GM12878 (cell line): ENCODE measurements around the gene DHX30. TPM values are rescaled to one million over a fixed set of nuclear protein-coding genes. Genes with fewer than 3 reads are reported as not detected.

Experiments
- ATAC-seq: fragments of 200-7000 bp; cut with Tn5 transposase; 3 replicates; pipeline ENCODE4 v1.9.1; 2020; ENCODE audit warnings: mild to moderate bottlenecking, moderate library complexity
- BruUV-seq: library from RNA; stranded (reverse); fragments of 400-500 nt; replicated peaks from 2 replicates; lab custom pipeline; 2021; lab: Mats Ljungman, UMichigan
- CTCF ChIA-PET: fragments of 300-600 bp; sonication (Branson Sonifier 250); formaldehyde crosslinking; extraction: SDS; loops from one replicate; lab custom pipeline; 2021; ENCODE audit warnings: inconsistent platforms; lab: Yijun Ruan, JAX
- POLR2A ChIA-PET: fragments of 350-600 bp; formaldehyde crosslinking; extraction: SDS; loops from one replicate; lab custom pipeline; 2021; ENCODE audit warnings: inconsistent platforms; lab: Charles Lee
- RAD21 ChIA-PET: fragments of 300-600 bp; sonication (Branson Sonifier 250); formaldehyde crosslinking; loops from one replicate; lab custom pipeline; 2023; ENCODE audit warnings: antibody characterized with exemption; ENCODE audit not compliant: unreplicated experiment; lab: Charles Lee
- SMC1A ChIA-PET: fragments of 300-600 bp; sonication (Branson Sonifier 250); formaldehyde crosslinking; loops from one replicate; lab custom pipeline; 2023; ENCODE audit not compliant: unreplicated experiment, uncharacterized antibody; lab: Charles Lee
- DNase-seq: peaks from one replicate; pipeline ENCODE4 v3.0.0-alpha.2; 2011; ENCODE audit warnings: low read depth, low spot score
- FAIRE-seq: peaks from 3 replicates; lab custom pipeline; 2011; peaks lifted over from hg19 to GRCh38; lab: Jason Lieb, UNC
- H2AFZ ChIP-seq: 2 replicates; pipeline ENCODE4 v1.6.0; 2011; ENCODE audit warnings: low read depth, low read length, control low read depth; ENCODE audit not compliant: control insufficient read depth
- H3K27ac ChIP-seq: 2 replicates; pipeline ENCODE4 v1.5.1; 2011; ENCODE audit warnings: control low read depth; ENCODE audit not compliant: control insufficient read depth, insufficient read depth
- H3K27me3 ChIP-seq, 2 experiments: replicated peaks in 1 of 2; 2 replicates each; pipeline versions ENCODE4 v1.6.0 to v1.6.1; 2011; ENCODE audit warnings: low read length in 1 of 2; ENCODE audit not compliant: control insufficient read depth in 2 of 2, insufficient read depth in 2 of 2
- H3K36me3 ChIP-seq, 2 experiments: 2 replicates each; pipeline ENCODE4 v1.5.1; 2011; ENCODE audit warnings: low read length in 1 of 2; ENCODE audit not compliant: control insufficient read depth in 2 of 2, insufficient read depth in 2 of 2
- H3K4me1 ChIP-seq: 2 replicates; pipeline ENCODE4 v1.6.1; 2011; ENCODE audit warnings: mild to moderate bottlenecking, low read length, moderate library complexity, mixed read lengths; ENCODE audit not compliant: control insufficient read depth, insufficient read depth
- H3K4me2 ChIP-seq: 2 replicates; pipeline ENCODE4 v1.6.0; 2011; ENCODE audit warnings: control low read depth; ENCODE audit not compliant: control insufficient read depth, insufficient read depth
- H3K4me3 ChIP-seq: fragments of 200-600 bp; sonication (generic); 2 replicates; pipeline ENCODE4 v1.5.1; 2016
- H3K79me2 ChIP-seq: 2 replicates; pipeline ENCODE4 v1.6.0; 2011; ENCODE audit warnings: low read length; ENCODE audit not compliant: control insufficient read depth, insufficient read depth
- H3K9ac ChIP-seq: 2 replicates; pipeline ENCODE4 v1.8.0; 2011; ENCODE audit warnings: low read length, control low read depth, mixed read lengths; ENCODE audit not compliant: control insufficient read depth, insufficient read depth
- H3K9me3 ChIP-seq: replicated peaks from 3 replicates; pipeline ENCODE4 v1.5.1; 2011; ENCODE audit warnings: mild to moderate bottlenecking, low read length; ENCODE audit not compliant: control insufficient read depth, insufficient read depth
- H4K20me1 ChIP-seq: 2 replicates; pipeline ENCODE4 v1.6.0; 2011; ENCODE audit not compliant: control insufficient read depth, insufficient read depth
- NKRF ChIP-seq: fragments of 450-650 bp; conservative IDR thresholded peaks from 2 replicates; pipeline ENCODE4 v1.6.1; 2017; ENCODE audit warnings: mild to moderate bottlenecking, moderate library complexity
- POLR2A ChIP-seq: IDR thresholded peaks from 2 replicates; pipeline ENCODE4 v1.6.1; 2011; ENCODE audit warnings: low read depth, mild to moderate bottlenecking, low read length
- POLR2AphosphoS2 ChIP-seq: IDR thresholded peaks from 2 replicates; pipeline ENCODE4 v1.6.1; 2011; ENCODE audit warnings: low read depth, mild to moderate bottlenecking, low read length, improper control_type of control experiment, moderate library complexity
- POLR2AphosphoS5 ChIP-seq: IDR thresholded peaks from 2 replicates; pipeline ENCODE4 v1.6.1; 2011; ENCODE audit warnings: mild to moderate bottlenecking, low read length, inconsistent platforms
- TBL1XR1 ChIP-seq: IDR thresholded peaks from 2 replicates; pipeline ENCODE4 v1.6.1; 2012; ENCODE audit warnings: low read depth, low read length, improper control_type of control experiment
- WGBS: methylation state at CpG from one replicate; pipeline ENCODE4 v1.1.6; 2016; ENCODE audit warnings: low lambda C conversion rate; ENCODE audit not compliant: insufficient replicate concordance, insufficient coverage; ENCODE audit errors: missing lambda C conversion rate; 5-methylcytosine and 5-hydroxymethylcytosine counted together
- in situ Hi-C: fragments of 300-500 bp; cut with MboI; formaldehyde crosslinking; loops from 9 replicates; pipeline ENCODE4 v1.14.3; 2018; ENCODE audit warnings: mixed read lengths
- intact Hi-C: fragments of 100-400 bp; cut with micrococcal nuclease; formaldehyde crosslinking; loops from one replicate; pipeline ENCODE4 v1.14.2; 2022; ENCODE audit not compliant: unreplicated experiment
- polyA plus RNA-seq, 11 experiments: library from polyadenylated mRNA; depleted of rRNA in 4 of 11; unstranded in 6 of 11; stranded (reverse) in 5 of 11; fragments of >200 nt; fragmentation: Nextera tagmentation in 4 of 11; fragmentation: Illumina TruSeq in 1 of 11; extraction: Ambion mirVana in 4 of 11; extraction: Trizol in 1 of 11; gene quantifications; 1 replicate in 1 of 11; 2 replicates in 10 of 11; pipeline versions ENCODE4 v1.2.1 to v1.2.3, GENCODE V29; 2011 to 2016; ENCODE audit warnings: inconsistent platforms in 2 of 11, missing spikeins in 2 of 11, low read depth in 1 of 11
- total RNA-seq, 4 experiments: library from RNA; depleted of rRNA in 3 of 4; stranded (reverse); fragments of >200 nt in 3 of 4; fragmentation: Illumina TruSeq in 1 of 4; extraction: Trizol in 1 of 4; gene quantifications; 2 replicates each; pipeline versions ENCODE4 v1.2.1 to v1.2.3, GENCODE V29; 2013 to 2021

DHX30 gene
- total and polyA plus RNA-seq, 10 of the 15 experiments (the other 5 are each of a cell fraction or from before 2014, with no cell fraction given) = 9.5 to 75.3 (median 47.8) TPM

- no peaks in the 10 kb centered on the region for H3K27me3 ChIP-seq
- POLR2A ChIA-PET = no interaction called here
- H3K4me1 ChIP-seq = no peaks in the 10 kb centered on the region
- no peak overlapping the region for H3K27ac ChIP-seq
- RAD21 ChIA-PET = no interaction called here
- intact Hi-C loops = no loop called here
- CTCF ChIA-PET = no interaction called here
- SMC1A ChIA-PET = no interaction called here
- H4K20me1 ChIP-seq = no peaks in the 10 kb centered on the region
- no TSS peak for BruUV-seq
- H3K4me3 ChIP-seq = no peak overlapping the region
- ATAC-seq (no peak), DNase-seq (no peak), FAIRE-seq (no peak)
- in situ Hi-C loops = no loop called here
- no peaks in the 10 kb centered on the region for H3K79me2 ChIP-seq
- H3K4me2 ChIP-seq = no peak overlapping the region
- WGBS = 97% methylated on average over 36 of the region's 37 CpGs
- H3K9ac ChIP-seq = no peak overlapping the region
- peaks cover 38 to 69% of the 10 kb centered on the region in 2 experiments for H3K36me3 ChIP-seq
- H3K9me3 ChIP-seq = no peaks in the 10 kb centered on the region
- no peak overlapping the region for H2AFZ ChIP-seq
- TF ChIP-seq TBL1XR1 = no peak
- 0 out of 2 replicates have a peak, but pooled peaks have one; percentile 55 for TF ChIP-seq POLR2AphosphoS5
- TF ChIP-seq, all 136 proteins: peak for 1
Observed at GRCh38 chr3:47846186-47846879, 43.4 kb downstream of the DHX30 start.

GRCh38 chr3:47846880-47847248 is 43.9 kb downstream of the DHX30 start:
- ChIA-PET CTCF (no interaction called here), RAD21 (no interaction called here), SMC1A (no interaction called here), POLR2A (no interaction called here)
- Histone ChIP-seq H3K79me2 (no peaks in the 10 kb centered on the region), H3K36me3 (peaks cover 32 to 64% of the 10 kb centered on the region in 2 experiments), H3K4me3 (no peak overlapping the region), H3K9ac (no peak overlapping the region), H3K27me3 (no peaks in the 10 kb centered on the region), H3K4me1 (no peaks in the 10 kb centered on the region), H2AFZ (no peak overlapping the region), H3K27ac (no peak overlapping the region), H3K4me2 (no peak overlapping the region), H4K20me1 (no peaks in the 10 kb centered on the region), H3K9me3 (no peaks in the 10 kb centered on the region)
- 98% methylated on average over 10 of the region's 10 CpGs for WGBS
- intact Hi-C loops = no loop called here
- BruUV-seq = no TSS peak
- FAIRE-seq (no peak), ATAC-seq (no peak), DNase-seq (no peak)
- in situ Hi-C loops = no loop called here
- TF ChIP-seq NKRF = no peak
- 0 out of 2 replicates have a peak, but pooled peaks have one; percentile 18 for TF ChIP-seq POLR2AphosphoS5
- peak; percentile 11; the same call in 1 of the 2 replicates for TF ChIP-seq POLR2AphosphoS2
- TF ChIP-seq POLR2A = peak; percentile 41; the same call in 1 of the 2 replicates
